HG03139 (cell line): ENCODE measurements around the gene KCND3.

Experiments used
- ATAC-seq: cut with Tn5 transposase; IDR thresholded peaks from one replicate; pipeline ENCODE4 v1.9.1; 2021; ENCODE audit not compliant: unreplicated experiment

The KCND3 gene

DNA sequence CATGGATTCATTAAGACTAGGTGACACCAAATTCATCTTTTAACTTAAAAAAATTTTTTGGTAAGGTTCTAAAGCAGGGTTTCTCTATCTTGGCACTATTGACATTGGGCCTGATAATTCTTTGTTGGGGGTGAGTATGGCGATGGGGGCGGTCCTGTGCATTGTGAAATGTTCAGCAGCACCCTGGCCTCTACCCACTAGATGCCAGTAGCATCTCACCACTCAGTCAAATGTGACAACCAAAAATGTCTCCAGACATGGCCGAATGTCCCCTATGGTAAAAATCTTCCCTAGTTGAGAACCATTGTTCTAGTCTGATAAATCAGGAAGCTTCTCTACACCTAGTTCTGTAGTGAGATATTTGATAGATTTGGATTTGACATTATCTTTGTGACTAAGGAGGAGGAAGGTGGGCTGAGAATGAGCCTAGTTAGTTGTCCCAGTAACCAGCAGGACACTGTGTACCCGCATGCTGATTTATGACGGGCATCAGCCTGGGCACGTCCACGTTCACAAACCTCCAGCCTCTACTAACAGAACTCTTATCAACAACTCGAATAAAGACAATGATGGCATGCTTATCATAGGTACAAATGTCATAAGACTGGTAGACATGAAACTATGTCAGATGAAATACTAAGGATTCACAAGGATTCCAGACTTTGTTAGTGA, 104.6 kb downstream of the KCND3 start:
- no peak for ATAC-seq

DNA sequence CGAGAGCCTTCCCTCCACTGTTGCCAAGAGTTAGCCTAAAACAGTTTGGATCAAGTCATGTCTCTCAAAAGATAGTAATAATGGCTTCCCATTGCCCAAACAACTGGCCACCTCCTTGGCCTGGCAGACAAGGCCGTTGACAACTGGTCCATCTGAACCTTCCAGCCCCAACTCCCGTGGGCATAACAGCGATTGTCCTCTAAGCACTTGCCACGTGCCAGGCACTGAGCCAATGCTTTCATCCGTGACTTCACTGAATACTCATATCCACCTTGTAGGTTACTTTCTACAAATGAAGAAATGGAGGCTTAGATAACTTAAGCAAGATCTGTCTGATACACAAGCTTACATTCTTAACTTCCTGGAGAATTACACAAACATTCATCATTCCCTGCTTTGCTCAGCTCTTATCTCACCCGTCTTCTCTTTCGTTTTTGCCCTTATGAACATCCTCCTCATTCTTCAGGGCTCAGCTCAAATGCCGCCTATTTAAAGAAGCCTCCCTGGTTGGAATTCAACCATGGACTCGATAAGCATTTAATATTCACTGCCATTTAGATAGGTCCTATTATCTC, 106.4 kb downstream of the KCND3 start:
- no peak for ATAC-seq

DNA sequence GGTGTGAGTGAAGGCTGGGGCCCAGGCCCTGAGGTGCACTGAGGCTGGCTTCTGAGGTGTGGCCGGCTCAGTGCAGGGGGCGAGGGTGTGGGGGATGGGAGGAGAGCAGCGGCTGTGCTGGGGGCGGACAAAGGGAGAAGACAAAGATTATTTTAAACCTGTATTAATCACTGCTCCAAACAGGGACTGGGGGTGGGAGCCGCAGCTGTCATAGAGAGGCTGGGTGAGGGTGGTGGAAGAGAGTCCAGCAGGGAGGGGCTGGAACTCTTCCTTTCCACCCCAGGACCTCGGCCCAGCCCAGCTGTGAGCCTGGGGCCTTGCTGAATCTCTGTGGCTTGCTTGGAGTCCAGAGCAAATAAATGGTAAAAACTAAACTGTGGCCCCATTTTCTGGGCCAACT, 106.9 kb downstream of the KCND3 start:
- no peak for ATAC-seq

DNA sequence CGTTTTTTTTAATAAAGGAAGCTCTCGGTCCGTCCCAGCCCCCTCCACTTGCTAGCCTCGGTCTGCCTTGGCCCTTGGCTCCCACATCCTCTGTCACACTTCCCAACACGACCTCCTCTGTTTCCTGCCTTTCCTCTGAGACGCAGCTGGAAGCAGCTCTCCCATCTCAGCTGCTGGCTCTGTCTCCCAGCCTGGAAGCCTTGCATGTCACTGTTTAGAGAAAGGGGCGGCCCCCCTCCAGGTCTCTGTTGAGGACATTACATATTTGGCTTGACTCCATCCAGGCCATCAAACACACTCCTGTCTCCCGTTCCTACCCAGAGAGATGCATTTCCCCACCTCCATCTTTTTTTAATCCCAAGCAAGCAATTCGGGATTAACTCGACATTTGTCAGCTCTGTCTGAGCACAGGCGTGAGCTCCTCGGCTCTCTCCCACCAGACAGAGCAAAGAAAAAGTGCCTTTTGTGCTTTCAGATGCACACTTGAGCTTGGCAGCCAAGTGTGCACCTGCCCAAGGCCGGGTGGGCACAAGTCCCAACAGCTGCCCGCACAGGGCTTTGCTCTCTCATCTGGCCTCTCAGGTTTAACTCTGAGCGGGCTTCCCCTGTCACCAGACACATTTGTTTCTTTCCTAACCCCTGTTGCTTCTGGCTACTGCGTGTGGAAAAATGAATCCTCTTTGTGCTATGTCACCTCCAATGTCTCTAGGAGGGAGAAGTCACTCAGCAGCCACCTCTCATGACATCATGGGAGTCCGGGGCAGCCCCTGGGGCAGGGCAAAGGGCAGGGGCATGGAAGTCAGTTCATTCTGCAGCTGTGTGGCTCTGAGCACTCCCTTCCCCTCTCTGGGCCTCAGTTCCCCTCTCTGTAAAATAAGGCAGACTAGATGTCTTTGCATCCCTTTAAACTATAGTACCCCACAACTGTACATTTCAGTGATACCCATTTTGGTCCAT, 108.3 kb downstream of the KCND3 start:
- no peak for ATAC-seq

DNA sequence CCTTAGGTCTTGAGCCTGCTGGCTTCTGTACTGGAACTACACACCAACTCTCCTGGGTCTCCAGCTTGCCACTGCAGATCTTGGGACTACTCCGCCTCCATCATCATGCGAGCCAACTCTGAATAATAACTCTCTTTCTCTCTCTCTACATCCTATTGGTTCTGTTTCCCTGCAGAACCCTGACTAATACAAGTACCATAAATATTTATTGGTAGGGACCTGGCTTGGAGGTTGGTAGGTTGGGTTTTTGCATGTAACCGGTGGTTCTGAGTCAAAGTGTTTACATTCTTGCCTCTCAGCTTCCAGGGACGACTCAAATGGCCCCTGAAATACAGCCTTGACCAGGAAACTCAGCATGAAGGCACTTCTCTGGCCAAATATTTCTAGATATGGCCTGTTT, 110.4 kb downstream of the KCND3 start:
- no peak for ATAC-seq

DNA sequence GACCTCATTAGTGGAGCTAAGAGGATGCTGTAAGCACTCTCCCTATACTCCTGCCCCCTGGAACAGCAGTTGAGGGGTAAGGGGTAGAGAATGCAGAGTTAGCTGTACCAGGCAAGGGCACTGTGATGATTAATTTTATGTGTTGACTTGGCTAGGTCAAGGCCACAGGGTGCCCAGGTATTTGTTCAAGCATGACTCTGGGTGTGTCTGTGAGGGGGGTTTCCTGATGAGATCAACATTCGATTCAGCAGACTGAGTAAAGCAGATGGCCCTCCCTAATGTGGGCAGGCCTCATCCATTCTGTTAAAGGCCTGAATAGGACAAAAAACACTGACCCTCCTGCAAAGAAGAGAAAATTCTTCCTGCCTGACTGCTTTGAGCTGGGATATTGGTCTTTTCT, 110.8 kb downstream of the KCND3 start:
- ATAC-seq = no peak

DNA sequence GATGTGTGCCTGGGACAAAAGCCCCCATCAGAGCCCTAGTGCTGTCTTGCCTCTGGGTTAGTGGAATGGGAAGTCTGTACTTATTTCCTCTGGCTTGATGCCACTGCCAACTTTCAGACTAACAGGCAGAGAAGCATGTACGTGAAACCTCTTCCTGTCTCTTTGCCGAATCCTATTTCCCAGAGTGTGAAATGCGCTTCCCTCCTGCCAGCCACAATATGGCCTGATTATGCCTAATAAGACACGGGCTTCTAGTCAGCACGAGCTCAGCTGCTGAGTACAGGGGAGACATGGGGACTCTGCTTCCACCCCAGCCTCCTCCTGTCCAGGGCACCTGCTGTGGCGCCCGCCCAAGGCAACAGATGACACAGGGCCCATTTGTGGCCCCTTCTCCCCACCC, 111.4 kb downstream of the KCND3 start:
- no peak for ATAC-seq

DNA sequence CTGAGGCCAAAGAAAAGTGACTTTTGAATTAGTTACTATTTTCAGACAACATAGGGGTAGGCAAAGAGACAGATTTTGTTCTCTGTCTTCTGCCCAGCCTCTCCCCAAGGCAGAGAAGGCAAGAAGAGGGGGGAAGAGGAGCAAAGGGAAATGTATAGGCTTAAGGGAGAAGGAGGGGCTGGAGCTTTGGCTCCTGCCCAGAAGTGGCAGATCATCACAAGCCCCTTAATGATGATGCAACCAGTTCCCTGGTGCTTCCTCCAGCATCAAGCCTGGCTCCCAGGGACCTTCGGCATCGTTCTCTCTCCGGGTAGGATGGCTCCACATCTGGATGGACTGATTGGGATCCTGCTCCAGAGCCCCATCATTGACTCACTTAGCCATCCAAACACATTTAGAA, 112.8 kb downstream of the KCND3 start:
- ATAC-seq = no peak

DNA sequence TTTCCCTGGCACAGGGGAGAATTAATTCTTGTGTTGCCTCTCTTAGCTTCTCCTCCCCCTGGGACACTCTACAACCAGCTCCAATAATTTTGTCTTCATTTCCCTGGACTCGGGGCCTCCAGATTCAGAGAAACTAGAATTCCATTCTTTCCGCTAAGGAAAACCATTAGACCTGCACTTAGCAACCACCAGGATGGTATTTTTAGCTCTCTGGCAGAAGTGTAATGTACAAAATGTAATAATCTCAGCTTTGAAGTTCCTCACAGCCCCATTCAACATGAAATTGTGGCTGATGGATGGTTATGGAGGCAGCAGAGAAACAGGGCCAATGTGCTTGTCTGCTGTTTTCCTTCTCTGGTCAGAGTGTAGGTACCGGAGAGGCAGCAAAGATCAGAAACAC, 113.8 kb downstream of the KCND3 start:
- no peak for ATAC-seq

DNA sequence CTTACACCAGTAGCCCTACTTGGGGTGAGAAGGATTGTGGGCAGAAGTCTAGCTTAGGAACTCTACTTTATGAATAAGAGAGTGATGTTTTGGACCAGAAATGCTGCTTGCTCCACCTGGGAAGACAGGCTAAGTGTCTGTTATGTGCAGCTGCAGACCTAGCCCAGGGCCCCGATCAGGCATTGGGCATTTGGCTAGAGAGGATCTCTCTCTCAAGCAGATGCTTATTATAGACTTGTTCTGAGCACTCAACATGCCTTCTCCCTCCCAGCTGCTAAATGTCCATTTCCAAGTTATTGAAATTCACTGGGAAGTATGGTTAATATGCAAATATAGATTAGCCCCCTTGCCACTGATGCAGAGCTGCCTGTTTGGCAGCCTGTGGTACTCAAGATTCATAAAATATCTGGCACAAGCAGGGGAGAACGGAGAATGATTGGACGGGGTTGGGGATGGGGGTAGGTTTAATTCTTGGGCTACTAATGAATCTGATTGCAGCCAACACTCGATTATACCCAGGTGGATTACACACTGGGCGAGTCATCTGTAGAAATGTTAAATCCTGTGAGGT, 115.9 kb downstream of the KCND3 start:
- ATAC-seq = no peak

DNA sequence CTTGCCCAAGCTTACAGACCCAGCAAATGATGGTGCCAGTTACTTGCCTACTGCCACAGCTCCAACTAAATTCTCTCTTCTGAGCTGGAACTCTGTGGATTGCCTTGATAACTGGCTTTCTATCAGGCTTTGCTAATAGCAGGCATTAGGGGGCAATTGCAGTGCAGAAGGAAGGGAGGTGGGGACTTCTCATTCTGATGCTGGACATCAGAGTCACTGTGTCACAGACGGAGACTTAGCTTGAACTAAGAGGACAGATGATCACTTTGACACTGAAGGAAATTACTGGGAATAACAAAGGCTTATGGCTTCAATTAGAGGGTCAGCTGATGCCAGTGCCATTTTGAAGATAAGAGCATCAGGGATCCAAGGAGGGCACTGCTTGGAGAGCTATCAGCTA, 119.3 kb downstream of the KCND3 start:
- ATAC-seq = no peak

DNA sequence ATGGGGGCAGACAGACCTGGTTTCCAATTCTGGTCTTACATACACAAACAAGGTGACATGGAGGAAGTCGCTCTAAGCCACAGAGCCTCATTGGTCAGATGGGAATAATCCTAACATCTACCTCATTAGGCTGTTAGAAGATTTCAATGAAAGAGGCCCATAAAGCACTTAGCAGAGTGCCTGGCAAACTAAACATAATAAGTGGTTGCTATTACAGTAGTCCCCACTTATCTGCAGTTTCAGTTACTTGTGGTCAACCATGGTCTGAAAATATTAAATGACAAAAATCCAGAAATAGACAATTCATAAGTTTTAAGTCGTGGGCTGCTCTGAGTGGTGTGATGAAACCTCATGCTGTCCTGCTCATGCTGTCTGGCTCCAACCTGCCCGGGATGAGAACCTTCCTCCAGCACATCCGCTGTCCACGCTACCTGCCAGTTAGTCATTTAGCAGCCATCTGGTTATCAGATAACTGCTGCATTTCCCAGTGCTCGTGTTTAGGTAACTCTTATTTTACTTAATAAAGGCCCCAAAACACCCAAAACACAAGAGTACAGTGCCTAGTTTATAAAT, 121.5 kb downstream of the KCND3 start:
- no peak for ATAC-seq

DNA sequence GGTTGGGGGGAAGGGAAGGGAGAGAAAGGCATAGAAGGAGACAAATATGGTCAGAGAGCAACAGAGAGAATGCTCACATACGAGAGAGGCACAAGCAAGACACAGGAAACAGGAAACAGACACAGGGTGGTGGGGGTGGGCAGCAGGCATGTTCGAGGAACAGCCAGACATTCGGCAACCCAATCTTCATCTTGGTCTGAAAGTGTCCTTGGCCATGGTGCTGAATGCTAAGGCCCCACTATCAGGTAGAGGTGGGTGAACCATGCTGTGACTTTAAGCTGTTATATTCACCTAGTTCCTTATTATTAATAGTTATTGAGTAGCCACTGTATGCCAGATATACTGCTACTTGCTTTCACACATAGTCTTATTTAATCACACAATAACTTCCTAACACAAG, 124.6 kb downstream of the KCND3 start:
- no peak for ATAC-seq

DNA sequence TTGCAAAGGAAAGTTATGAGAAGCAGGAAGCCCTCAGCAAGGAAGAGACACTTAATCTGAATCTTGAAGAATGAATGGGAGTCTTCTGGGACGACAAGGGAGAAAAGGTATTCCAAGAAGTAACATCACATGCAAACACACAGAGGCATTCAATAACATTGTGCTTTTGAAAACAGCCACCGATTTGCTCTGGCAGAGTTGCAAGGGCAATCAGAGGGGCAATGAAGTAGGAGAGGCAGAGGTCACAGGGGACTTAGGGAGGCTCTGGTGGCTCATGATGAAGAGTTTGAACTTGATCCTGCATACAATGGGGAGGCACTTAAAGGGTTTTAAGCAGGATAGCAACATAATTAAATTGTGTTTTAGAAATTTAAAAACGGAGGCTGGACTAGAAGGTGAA, 126.1 kb downstream of the KCND3 start:
- no peak for ATAC-seq

DNA sequence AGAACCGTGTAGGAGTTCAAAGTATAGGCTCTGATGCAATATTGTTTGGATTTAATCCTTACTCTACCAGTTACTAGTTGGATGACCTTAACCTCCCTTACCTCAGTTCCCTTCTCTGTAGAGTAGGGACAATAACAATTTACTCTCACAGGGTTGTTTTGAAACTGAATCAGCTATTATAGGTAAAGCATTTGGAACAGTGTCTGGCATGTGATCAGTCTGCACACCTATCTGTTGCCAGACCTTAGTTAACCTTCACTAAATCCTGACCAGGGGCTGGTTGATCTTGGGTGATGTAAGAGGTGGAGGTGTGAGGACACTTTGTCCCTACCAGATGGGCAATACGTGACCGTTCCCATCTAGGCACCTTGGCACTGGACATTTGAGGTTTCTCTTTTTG, 126.9 kb downstream of the KCND3 start:
- no peak for ATAC-seq

DNA sequence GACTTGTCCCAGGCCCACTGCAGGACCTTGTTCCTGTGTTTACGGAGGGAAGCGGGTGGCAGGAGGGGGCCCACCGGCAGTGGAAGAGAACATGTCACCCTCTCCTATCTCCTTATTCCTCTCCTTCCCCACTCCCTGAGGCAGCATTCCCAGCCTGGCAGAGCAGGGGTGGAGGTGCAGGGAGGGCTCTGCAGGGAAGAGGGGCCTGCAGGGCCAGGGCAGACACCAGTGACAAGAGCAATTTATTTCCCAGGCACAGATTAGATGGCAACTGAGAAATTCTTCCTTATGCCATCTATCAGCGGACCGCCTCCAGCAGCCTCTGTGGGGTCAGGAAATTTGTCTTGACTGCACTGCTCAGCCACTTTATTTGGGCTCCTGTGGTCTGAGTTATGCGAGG, 127.9 kb downstream of the KCND3 start:
- ATAC-seq = no peak

DNA sequence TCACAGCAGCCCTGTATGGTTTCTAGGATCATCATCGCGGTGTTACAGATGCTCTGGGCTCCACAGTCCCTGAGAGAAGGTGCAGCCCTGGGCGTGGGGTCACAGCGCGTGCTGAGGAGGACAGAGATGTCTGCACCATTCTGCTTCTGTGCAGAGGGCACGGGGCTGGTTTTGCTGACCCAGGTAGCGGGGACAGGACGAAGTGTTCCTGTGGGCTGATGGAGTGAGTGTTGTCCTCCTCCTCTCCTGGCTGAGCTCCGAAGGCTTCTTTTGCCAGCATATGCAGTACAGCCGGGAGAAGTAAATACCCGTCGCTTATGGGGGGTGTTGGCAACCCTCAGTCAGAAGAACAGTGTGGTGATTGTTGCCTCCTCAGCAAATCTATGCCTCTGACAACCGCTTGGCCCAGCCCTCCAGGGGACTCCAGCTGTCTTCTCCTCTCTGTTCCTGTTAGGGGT, 132.2 kb downstream of the KCND3 start:
- no peak for ATAC-seq

DNA sequence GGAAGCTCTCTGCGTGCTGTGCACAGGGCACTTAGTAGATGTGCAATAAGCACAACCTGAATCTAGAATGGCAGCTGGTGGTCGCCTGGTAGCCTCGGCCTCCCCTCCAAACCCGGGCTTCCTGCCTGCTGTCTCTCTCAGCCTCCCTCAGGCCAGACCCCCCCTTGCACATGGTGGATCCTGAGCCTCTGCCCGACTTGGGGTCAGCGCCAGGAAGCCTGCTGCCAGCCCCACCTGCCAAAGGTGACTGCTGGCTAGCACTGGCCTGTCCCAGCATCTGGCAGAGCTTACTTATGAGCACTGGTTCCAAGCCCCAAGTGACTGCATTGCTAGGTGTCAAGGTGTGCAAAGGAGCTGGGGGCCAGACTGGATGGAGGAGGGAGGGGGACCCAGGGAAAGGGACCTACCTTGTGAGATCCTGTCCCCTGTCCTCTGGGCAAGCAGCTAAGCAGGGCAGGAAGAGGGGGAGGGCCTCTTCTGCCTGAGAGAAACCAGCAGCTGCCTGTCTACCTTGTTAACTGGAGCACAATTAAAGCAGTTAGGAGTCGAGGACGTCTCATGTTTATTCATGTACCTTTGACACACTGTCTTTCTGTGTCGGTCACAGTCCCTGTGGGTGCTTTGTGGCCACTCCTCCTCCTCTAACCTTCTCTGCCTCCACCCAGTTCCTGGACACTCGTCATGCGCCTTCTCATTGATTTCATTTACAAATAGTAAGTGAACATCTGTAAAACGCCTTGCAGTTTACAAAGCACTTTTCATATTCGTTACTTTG, 132.9 kb downstream of the KCND3 start:
- ATAC-seq = no peak

DNA sequence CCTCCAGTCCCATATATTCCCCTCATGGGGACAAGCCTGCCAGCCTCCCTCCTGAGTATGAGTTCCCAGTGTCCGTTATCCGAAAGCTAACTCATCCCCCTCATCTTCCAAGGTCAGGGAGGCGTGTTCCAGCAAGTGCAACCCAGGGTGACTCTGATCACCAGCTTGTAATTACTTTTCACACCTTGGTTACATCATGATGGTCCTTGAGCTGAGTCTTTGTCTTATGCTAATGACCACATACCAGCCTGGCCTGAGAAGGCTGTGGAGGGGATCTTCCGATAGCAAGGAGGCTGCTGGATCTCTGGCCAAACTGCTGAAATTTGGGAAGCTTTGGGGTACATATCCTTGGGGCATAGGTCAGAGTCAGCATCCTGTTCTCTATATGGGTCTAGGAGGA, 134.2 kb downstream of the KCND3 start:
- ATAC-seq = no peak

DNA sequence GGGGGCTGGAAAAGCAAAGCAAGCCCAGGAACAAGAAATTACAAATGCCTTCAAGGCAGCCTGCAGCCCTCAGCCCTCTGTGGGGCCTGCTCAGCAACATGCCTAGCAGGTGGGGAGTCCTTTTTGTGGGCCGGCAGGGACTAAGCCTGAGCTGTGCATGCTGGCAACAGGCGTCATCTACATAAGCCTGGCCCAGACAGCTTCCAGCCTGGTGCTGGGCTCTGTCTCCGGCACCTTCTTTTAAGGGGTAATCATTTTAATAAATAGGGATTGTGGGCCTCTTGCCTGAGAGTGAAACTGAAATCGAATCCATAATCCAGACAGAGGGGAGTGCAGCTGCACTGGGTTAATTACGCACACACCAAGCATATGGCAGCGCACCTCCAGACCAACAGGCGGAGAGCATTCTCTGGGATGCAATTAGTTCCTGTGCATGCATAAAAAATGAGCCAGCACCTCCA, 137.2 kb downstream of the KCND3 start:
- ATAC-seq = no peak
